HG03432 (cell line): ENCODE data around the gene HBB.
"Not testable (repeated sequence)": the region's sequence is repeated elsewhere in the genome, so short reads cannot be mapped to it uniquely, and the experiment has no call there.

Source experiments
- ATAC-seq: cut with Tn5 transposase; IDR thresholded peaks from one replicate; pipeline ENCODE4 v1.9.1; 2021; ENCODE audit warnings: mild to moderate bottlenecking, moderate library complexity; ENCODE audit not compliant: unreplicated experiment

HBB gene

DNA sequence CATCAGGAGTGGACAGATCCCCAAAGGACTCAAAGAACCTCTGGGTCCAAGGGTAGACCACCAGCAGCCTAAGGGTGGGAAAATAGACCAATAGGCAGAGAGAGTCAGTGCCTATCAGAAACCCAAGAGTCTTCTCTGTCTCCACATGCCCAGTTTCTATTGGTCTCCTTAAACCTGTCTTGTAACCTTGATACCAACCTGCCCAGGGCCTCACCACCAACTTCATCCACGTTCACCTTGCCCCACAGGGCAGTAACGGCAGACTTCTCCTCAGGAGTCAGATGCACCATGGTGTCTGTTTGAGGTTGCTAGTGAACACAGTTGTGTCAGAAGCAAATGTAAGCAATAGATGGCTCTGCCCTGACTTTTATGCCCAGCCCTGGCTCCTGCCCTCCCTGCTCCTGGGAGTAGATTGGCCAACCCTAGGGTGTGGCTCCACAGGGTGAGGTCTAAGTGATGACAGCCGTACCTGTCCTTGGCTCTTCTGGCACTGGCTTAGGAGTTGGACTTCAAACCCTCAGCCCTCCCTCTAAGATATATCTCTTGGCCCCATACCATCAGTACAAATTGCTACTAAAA is at the start of gene HBB:
Gene HBB, minus strand, starts transcription at position 340 of the 579 bp plus-strand sequence. Its CDS starts 50 bp downstream, at position 290.
- no peak for ATAC-seq

- ATAC-seq, result no peak
These were observed 48.7 kb upstream of the HBB start for GRCh38 chr11:5275369-5276110.

GRCh38 chr11:5274395-5274794 is 47.5 kb upstream of the HBB start:
- no peak for ATAC-seq

DNA sequence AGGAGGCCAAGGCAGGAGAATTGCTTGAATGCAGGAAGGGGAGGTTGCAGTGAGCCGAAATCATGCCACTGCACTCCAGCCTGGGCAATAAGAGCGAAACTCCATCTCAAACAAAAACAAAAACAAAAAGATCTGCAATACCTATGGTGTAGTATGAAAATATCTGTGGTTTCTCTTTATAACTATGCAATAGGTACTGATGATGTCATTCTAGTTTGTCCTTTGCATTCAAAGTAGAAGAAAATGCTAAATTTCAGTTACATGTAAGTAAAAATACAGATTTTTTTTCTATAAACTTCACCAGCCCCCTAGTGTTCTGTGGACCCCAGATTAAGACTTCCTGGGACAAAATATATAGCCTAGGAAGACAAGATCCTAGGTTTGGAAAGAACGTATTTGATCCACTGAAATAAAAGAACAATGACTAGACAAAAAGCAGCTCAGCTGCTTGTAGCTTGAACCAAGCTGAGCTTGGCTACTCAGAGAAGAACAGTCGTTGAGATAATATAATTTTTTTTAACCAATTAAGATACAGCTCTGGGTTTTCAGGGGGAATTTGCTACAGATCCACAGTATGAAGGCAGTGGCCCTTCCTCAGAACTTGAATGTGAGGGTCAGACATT is 45.6 kb upstream of the HBB start:
- ATAC-seq, result no peak

DNA sequence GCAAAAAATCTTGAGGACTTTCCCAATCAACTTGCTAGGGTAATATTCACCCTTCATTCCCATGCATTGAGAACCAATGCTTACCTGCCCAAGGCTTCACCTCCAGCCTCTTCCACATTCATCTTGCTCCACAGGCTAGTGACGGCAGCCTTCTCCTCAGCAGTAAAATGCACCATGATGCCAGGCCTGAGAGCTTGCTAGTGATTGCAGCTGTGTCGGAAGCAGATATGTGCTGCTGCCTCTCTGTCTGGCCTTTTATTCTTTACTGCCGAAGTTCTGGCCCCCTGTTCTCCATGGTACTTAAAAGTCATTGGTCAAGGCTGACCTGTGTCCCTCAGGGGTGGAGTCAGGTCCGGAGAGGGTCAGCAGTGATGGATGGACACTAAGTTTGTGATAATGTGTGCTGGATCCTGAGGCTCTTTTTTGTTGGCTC is 42.9 kb upstream of the HBB start, which contains the start of gene HBE1:
Gene HBE1, minus strand, starts transcription at position 231 of the 433 bp plus-strand sequence. Its CDS starts 55 bp downstream, at position 176.
- no peak for ATAC-seq

DNA sequence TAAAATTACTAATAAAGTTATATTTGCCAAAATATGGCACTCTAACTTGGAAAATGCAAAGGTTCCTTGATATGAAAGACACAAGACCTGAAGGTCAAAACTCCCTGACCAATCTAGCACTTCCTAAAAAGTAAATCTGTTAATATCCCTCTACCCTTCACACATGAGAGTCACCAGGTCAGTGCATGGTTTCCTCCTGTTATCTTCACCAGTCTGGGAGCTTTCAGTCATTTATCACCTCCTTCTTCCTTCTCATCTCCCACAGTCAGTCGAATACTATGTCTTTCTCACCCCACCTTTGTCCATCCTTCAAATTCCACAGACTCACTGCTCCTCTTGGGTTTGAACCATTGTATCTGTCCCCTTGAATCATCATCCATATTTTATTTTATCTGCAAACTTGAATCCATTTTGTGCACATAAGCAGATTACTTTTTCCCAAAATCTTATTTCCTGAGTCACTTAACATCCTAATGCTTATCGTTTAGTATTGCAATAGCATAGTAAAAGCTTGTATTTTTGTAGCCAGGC is 40.2 kb upstream of the HBB start:
- no peak for ATAC-seq

- no peak for ATAC-seq
These were observed 39.7 kb upstream of the HBB start for GRCh38 chr11:5266609-5267008.

- no peak for ATAC-seq
These were observed 39.0 kb upstream of the HBB start for GRCh38 chr11:5265832-5266231.

DNA sequence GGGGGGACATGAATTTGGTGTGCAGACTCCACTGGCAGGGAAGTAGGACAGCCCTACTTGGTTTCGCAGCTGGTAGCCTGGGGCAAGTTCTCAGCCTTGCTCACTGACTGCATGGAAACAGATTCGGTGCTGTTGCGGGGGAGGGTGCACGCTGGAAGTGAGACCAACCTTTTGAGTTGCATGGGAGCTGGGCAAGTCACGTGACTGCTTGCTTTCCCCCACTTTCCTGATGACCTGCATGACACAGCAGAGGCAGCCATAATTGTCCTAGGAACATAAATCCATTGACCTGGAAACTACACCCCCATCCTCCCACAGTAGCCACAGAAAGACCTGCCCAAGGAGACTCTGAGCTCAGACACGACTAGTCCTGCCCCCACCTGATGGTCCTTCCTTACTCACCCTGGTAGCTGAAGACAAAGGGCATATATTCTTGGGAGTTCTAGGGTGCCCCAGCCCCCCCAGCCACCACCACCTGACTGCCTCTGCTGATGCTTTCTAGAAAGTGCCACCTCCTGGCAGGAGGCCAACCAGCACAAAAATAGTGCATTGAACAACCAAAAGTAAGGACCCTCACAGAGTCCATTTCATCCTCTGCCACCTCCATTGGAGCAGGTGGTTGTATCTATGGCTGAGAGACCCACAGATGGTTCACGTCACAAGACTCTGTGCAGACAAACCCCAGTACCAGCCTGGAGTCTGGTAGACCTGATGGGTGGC is 31.8 kb upstream of the HBB start:
- ATAC-seq, result no peak

DNA sequence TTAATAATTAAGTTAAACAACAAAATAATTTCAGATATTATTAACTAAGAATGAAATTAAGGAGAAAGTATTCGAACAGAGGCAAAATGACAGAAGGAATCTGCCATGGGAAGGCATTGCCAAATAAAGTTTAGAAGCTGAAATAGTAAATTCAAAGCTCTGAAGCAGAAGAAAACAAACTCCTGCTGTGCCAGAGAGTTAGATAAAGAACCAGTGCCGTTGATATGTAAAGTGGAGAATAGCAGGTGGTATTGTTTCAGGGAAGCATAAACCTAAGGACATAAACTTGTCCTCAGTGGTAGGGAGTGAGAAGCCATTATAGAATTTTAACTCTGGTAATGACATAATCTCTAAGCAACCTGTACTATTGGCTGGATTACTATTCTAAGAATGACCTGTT is 30.4 kb upstream of the HBB start:
- ATAC-seq, result no peak

GRCh38 chr11:5254646-5255413 is 28.0 kb upstream of the HBB start, which contains the start of gene HBG2:
TSS of gene HBG2 (minus strand) at chr11:5254781. CDS start at chr11:5254728, 53 bp downstream.
- ATAC-seq, result not testable (repeated sequence)

- ATAC-seq, result not testable (repeated sequence)
These were observed 27.2 kb upstream of the HBB start for GRCh38 chr11:5254023-5254422.

GRCh38 chr11:5253440-5253839 is 26.6 kb upstream of the HBB start:
- ATAC-seq, result not testable (repeated sequence)

DNA sequence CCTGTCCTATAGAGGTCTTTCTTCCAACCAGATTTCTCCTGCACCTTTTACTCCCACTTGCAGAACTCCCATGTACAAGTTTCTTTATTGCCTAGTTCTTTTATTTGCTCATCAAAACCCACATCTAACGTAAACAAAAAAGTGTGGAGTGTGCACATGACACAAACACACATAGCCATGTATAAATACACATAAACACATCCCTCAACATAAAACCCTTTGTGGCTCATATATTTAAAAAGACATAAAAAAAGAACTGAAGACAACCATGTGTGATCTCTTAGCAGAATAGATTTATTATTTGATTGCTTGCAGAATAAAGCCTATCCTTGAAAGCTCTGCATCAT is 26.0 kb upstream of the HBB start:
- ATAC-seq, result no peak

GRCh38 chr11:5252192-5252918 is 25.5 kb upstream of the HBB start:
- ATAC-seq, result no peak

DNA sequence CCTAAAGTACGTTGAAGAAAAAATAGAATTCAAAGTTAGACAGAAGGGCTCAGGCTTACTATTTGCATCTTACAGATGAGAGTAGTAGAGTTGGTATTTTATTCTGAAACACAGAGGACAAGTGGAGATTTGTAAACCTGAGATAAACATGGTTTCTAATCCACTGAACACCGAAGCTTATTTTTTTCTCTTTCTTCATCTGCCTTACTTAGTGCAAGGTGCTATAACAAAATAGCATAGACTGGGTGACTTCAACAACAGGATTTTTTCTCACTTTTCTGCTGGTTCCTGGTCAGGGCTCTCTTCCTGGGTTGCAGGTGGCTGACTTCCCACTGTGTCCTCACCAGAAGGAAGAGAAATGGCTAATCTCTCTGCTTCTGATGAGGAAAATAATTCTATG is 24.9 kb upstream of the HBB start:
- no peak for ATAC-seq

DNA sequence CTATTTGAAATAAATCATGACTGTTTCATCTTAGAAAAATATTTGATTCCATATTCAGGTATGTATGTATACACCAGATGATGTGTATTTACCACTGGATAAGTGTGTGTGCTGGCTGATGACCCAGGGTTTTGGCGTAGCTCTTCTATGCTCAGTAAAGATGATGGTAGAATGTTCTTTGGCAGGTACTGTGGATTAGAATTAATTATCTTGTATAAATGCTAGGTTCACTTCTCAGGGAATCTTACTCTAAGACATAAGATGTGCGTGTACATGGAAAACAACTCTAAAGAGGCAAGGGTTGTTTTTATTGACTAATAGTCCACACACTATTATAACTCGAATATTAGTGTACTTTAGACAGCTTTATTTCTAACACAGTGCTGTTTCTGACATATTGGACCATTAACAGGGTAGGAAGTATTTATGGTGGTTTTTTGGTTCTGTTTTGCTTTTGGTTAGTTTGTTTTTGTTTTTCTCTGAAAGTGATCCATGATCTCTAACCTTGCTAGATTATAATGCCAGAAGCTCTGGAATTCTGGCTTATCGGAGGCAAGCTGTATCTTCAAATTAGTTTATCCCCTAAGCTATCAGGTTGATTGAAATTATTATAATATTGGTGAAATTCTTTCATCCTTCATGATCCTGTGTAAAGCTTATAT is 23.8 kb upstream of the HBB start:
- ATAC-seq, result no peak

- ATAC-seq, result not testable (repeated sequence)
These were observed 23.0 kb upstream of the HBB start, which contains the start of gene HBG1 for GRCh38 chr11:5249807-5250396. TSS of gene HBG1 (minus strand) at chr11:5249857. CDS start at chr11:5249804, 53 bp downstream.

DNA sequence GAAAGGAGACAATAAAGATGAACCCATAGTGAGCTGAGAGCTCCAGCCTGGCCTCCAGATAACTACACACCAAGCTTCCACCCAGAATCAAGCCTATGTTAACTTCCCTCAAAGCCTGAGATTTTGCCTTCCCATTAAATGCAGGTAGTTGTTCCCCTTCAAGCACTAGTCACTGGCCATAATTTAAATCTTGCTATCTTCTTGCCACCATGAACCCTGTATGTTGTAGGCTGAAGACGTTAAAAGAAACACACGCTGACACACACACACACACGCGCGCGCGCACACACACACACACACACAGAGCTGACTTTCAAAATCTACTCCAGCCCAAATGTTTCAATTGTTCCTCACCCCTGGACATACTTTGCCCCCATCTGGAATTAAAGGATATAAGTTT is 21.6 kb upstream of the HBB start:
- ATAC-seq, result not testable (repeated sequence)
